ENCODE data around the gene NADK.

DNA sequence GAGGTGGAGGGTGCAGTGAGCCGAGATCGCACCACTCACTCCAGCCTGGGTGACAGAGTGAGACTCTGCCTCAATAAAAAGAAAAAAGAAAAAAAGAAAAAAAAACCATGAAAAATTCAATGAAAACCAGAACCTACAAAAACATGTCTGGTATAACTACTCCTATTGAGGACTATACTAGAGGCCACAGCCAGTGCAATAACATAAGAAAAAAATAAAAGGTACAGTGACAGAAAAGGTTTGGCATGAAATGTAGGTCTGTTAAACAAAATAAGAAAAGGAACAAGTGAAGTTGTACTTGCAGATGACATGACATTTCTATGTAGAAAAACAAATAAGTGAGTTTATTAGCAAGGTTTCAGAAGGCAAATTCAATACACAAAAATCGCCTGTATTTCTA, 8.2 kb downstream of the NADK start:
- TF ChIP-seq CTCF (optimal IDR thresholded peaks at IDR 0.05 in 1 of 3, IDR thresholded peaks at IDR 0.05 in 1 of 3, conservative IDR thresholded peaks at IDR 0.05 in 1 of 3; ENCODE audit: extremely low read depth in 1 of 3, insufficient read depth in 2 of 3, low read length in 3 of 3) (no peak), EZH2 (IDR thresholded peaks at IDR 0.05; ENCODE audit: low read length) (no peak)
